IMR-90 (cell line): ENCODE results near the gene ABCC9. TPM values are rescaled to one million over a fixed set of nuclear protein-coding genes. Genes with fewer than 3 reads are reported as not detected.

Experiments used
- ATAC-seq: fragments of 200-7000 bp; cut with Tn5 transposase; 2 replicates; pipeline ENCODE4 v1.9.1; 2020; ENCODE audit warnings: low read depth, mild to moderate bottlenecking, moderate library complexity
- BruUV-seq: library from RNA; stranded (reverse); fragments of 400-500 nt; replicated peaks from 2 replicates; lab custom pipeline; 2021; lab: Mats Ljungman, UMichigan
- CTCF ChIA-PET: fragments of 300-600 bp; formaldehyde crosslinking; extraction: SDS; loops from one replicate; lab custom pipeline; 2021; ENCODE audit warnings: antibody characterized with exemption; lab: Yijun Ruan, JAX
- POLR2A ChIA-PET: fragments of 300-600 bp; sonication (Branson Sonifier 250); formaldehyde crosslinking; loops from one replicate; lab custom pipeline; 2022; ENCODE audit warnings: antibody characterized with exemption; ENCODE audit not compliant: unreplicated experiment; lab: Charles Lee
- DNase-seq: peaks from one replicate; pipeline ENCODE4 v3.0.0; 2013
- H2AFZ ChIP-seq: replicated peaks from 2 replicates; pipeline ENCODE3; 2013; ENCODE audit warnings: low read length, mild to moderate bottlenecking; ENCODE audit not compliant: poor library complexity
- H2AK5ac ChIP-seq: 2 replicates; pipeline ENCODE4 v1.6.1; 2013; ENCODE audit warnings: low read depth, low read length, inconsistent platforms
- H2AK9ac ChIP-seq: replicated peaks from 2 replicates; pipeline ENCODE3; 2013; ENCODE audit warnings: mild to moderate bottlenecking, low read depth, low read length, moderate library complexity; ENCODE audit not compliant: poor library complexity
- H2BK120ac ChIP-seq: 2 replicates; pipeline ENCODE4 v1.6.1; 2013; ENCODE audit warnings: low read depth, low read length, inconsistent platforms
- H2BK15ac ChIP-seq: 3 replicates; pipeline ENCODE4 v1.6.1; 2013; ENCODE audit warnings: low read depth, low read length, inconsistent platforms
- H2BK20ac ChIP-seq: 2 replicates; pipeline ENCODE4 v1.6.1; 2013; ENCODE audit warnings: low read depth, mild to moderate bottlenecking, inconsistent platforms, low read length, moderate library complexity
- H2BK5ac ChIP-seq: 2 replicates; pipeline ENCODE4 v1.6.1; 2013; ENCODE audit warnings: mild to moderate bottlenecking, low read depth, low read length, inconsistent platforms; ENCODE audit not compliant: poor library complexity, severe bottlenecking
- H3K14ac ChIP-seq: replicated peaks from 2 replicates; pipeline ENCODE4 v1.6.1; 2013; ENCODE audit warnings: low read depth, low read length, inconsistent platforms
- H3K18ac ChIP-seq: 2 replicates; pipeline ENCODE4 v1.6.1; 2013; ENCODE audit warnings: low read depth, low read length, control low read depth
- H3K23ac ChIP-seq: 2 replicates; pipeline ENCODE4 v1.6.1; 2013; ENCODE audit warnings: low read depth, low read length, inconsistent platforms
- H3K27ac ChIP-seq: 2 replicates; pipeline ENCODE4 v1.5.1; 2013; ENCODE audit warnings: mild to moderate bottlenecking, control low read depth, low read length; ENCODE audit not compliant: insufficient read depth
- H3K27me3 ChIP-seq: 2 replicates; pipeline ENCODE4 v1.6.1; 2013; ENCODE audit warnings: low read length; ENCODE audit not compliant: control insufficient read depth, insufficient read depth
- H3K36me3 ChIP-seq: 2 replicates; pipeline ENCODE4 v1.6.1; 2013; ENCODE audit warnings: low read length, mixed read lengths; ENCODE audit not compliant: control insufficient read depth, insufficient read depth
- H3K4ac ChIP-seq: 2 replicates; pipeline ENCODE4 v1.6.1; 2013; ENCODE audit warnings: low read depth, low read length, inconsistent platforms
- H3K4me1 ChIP-seq: 2 replicates; pipeline ENCODE4 v1.6.1; 2013; ENCODE audit warnings: low read length, mixed read lengths; ENCODE audit not compliant: control insufficient read depth, insufficient read depth
- H3K4me2 ChIP-seq: 2 replicates; pipeline ENCODE4 v1.6.1; 2013; ENCODE audit warnings: low read depth, mild to moderate bottlenecking, control low read depth, low read length, moderate library complexity
- H3K4me3 ChIP-seq: 2 replicates; pipeline ENCODE4 v1.5.1; 2013; ENCODE audit warnings: low read depth, mild to moderate bottlenecking, control low read depth, low read length, moderate library complexity; ENCODE audit not compliant: insufficient read depth
- H3K56ac ChIP-seq: 2 replicates; pipeline ENCODE4 v1.6.1; 2013; ENCODE audit warnings: low read length, inconsistent platforms; ENCODE audit not compliant: insufficient read depth; ENCODE audit errors: extremely low read depth
- H3K79me1 ChIP-seq, 2 experiments: 2 replicates each; pipeline ENCODE4 v1.6.1; 2013; ENCODE audit warnings: low read length in 2 of 2, inconsistent platforms in 1 of 2, low read depth in 1 of 2
- H3K9ac ChIP-seq: 2 replicates; pipeline ENCODE4 v1.6.1; 2013; ENCODE audit warnings: low read depth, low read length, control low read depth
- H3K9me1 ChIP-seq: 2 replicates; pipeline ENCODE4 v1.6.1; 2013; ENCODE audit warnings: low read length, inconsistent platforms; ENCODE audit not compliant: insufficient read depth
- H3K9me3 ChIP-seq: 2 replicates; pipeline ENCODE4 v1.6.1; 2013; ENCODE audit warnings: low read length; ENCODE audit not compliant: control insufficient read depth, insufficient read depth
- H4K20me1 ChIP-seq: 2 replicates; pipeline ENCODE4 v1.6.1; 2013; ENCODE audit warnings: low read length, inconsistent platforms; ENCODE audit not compliant: insufficient read depth
- H4K5ac ChIP-seq: 2 replicates; pipeline ENCODE4 v1.6.1; 2013; ENCODE audit warnings: mild to moderate bottlenecking, low read depth, low read length, control low read depth
- H4K8ac ChIP-seq, 2 experiments: 2 replicates each; pipeline ENCODE4 v1.6.1; 2013; ENCODE audit warnings: low read depth in 2 of 2, low read length in 2 of 2, control low read depth in 1 of 2, inconsistent platforms in 1 of 2
- H4K91ac ChIP-seq: 2 replicates; pipeline ENCODE4 v1.6.1; 2013; ENCODE audit warnings: low read depth, low read length, inconsistent platforms; ENCODE audit not compliant: insufficient read depth
- CEBPB ChIP-seq: IDR thresholded peaks from 2 replicates; pipeline ENCODE4 v1.6.1; 2012; ENCODE audit warnings: low read depth, low read length, improper control_type of control experiment
- FOS ChIP-seq: fragments of 150-350 bp; IDR thresholded peaks from 2 replicates; pipeline ENCODE4 v1.6.1; 2016; ENCODE audit warnings: low read depth, low read length
- NFE2L2 ChIP-seq: fragments of 150-350 bp; IDR thresholded peaks from 2 replicates; pipeline ENCODE4 v1.6.1; 2016; ENCODE audit warnings: low read depth, mild to moderate bottlenecking, low read length
- WGBS, 2 experiments: methylation state at CpG; one replicate each; pipeline versions ENCODE4 v1.1.5 to v1.1.7; 2013; ENCODE audit warnings: missing lambda C conversion rate in 2 of 2; ENCODE audit not compliant: insufficient read length in 1 of 2; ENCODE audit errors: extremely low coverage in 2 of 2; 5-methylcytosine and 5-hydroxymethylcytosine counted together
- dilution Hi-C: fragments of 300-500 bp; cut with HindIII; formaldehyde crosslinking; loops from one replicate; pipeline ENCODE4 v1.14.3; 2018; ENCODE audit warnings: low sequenced_read_pairs; ENCODE audit not compliant: unreplicated experiment
- in situ Hi-C: fragments of 300-500 bp; cut with MboI; formaldehyde crosslinking; loops from 3 replicates; pipeline ENCODE4 v1.14.3; 2019; ENCODE audit warnings: low sequenced_read_pairs, inconsistent platforms, mixed read lengths
- intact Hi-C: fragments of 100-400 bp; cut with micrococcal nuclease; formaldehyde crosslinking; loops from 2 replicates; pipeline ENCODE4 v1.10.0; 2022
- polyA plus RNA-seq, 3 experiments: library from polyadenylated mRNA; depleted of rRNA; stranded (reverse); fragments of >200 nt; gene quantifications; 2 replicates each; pipeline ENCODE4 v1.2.3, GENCODE V29; 2012; ENCODE audit warnings: low replicate concordance in 1 of 3
- total RNA-seq: library from RNA; depleted of rRNA; stranded (reverse); fragments of >200 nt; gene quantifications from 2 replicates; pipeline ENCODE4 v1.2.3, GENCODE V29; 2012

Gene ABCC9
- total and polyA plus RNA-seq, 2 of the 4 experiments (the other 2 are of a cell fraction) = 1.2 to 6.6 TPM

GRCh38 chr12:21962236-21962635, 21.0 kb upstream of the ABCC9 start:
- H3K4me3 ChIP-seq = no peak overlapping the region
- no peak overlapping the region for H3K9ac ChIP-seq
- H3K79me1 ChIP-seq = no peaks in the 10 kb centered on the region
- H3K56ac ChIP-seq = no peak overlapping the region
- H2BK15ac ChIP-seq = no peak overlapping the region
- H4K91ac ChIP-seq = no peak overlapping the region
- TF ChIP-seq NFE2L2 (no peak), CEBPB (peak; percentile 67), FOS (no peak)
- no peak overlapping the region for H4K8ac ChIP-seq
- no peaks in the 10 kb centered on the region for H4K20me1 ChIP-seq
- CTCF ChIA-PET = no interaction called here
- POLR2A ChIA-PET = no interaction called here
- no peaks in the 10 kb centered on the region for H3K9me1 ChIP-seq
- no peak overlapping the region for H2AK5ac ChIP-seq
- H3K4ac ChIP-seq = no peak overlapping the region
- H3K36me3 ChIP-seq = no peaks in the 10 kb centered on the region
- BruUV-seq = no TSS peak
- no peak overlapping the region for H2BK5ac ChIP-seq
- dilution Hi-C loops = no loop called here
- H3K4me1 ChIP-seq = no peaks in the 10 kb centered on the region
- no peak overlapping the region for H4K5ac ChIP-seq
- no peak overlapping the region for H3K14ac ChIP-seq
- H2AFZ ChIP-seq = no peak overlapping the region
- no CpG with 5 or more reads among the region's 5 CpGs for WGBS, 2 experiments
- H2BK120ac ChIP-seq = no peak overlapping the region
- H3K18ac ChIP-seq = no peak overlapping the region
- no peak overlapping the region for H3K27ac ChIP-seq
- H2AK9ac ChIP-seq = no peak overlapping the region
- in situ Hi-C loops = no loop called here
- no peak overlapping the region for H2BK20ac ChIP-seq
- intact Hi-C loops = no loop called here
- H3K4me2 ChIP-seq = no peak overlapping the region
- H3K27me3 ChIP-seq = no peaks in the 10 kb centered on the region
- ATAC-seq (peak; percentile 24; the same call in 1 of the 2 replicates), DNase-seq (peak; percentile 79)
- no peak overlapping the region for H3K23ac ChIP-seq
- peaks cover 2% of the 10 kb centered on the region for H3K9me3 ChIP-seq
